Bronchial epithelial cell (primary cell): Measurements from ENCODE around the gene PRELID1. TPM values are rescaled to one million over a fixed set of nuclear protein-coding genes. Genes with fewer than 3 reads are reported as not detected.
A peak's percentile ranks its signal among the peaks of the same experiment; 100 is the strongest.
"Not testable (repeated sequence)": the region's sequence is repeated elsewhere in the genome, so short reads cannot be mapped to it uniquely, and the experiment has no call there.

ENCODE experiments used
- DNase-seq: peaks from one replicate; pipeline ENCODE4 v3.0.0-alpha.2; 2010; ENCODE audit warnings: low read depth
- FAIRE-seq: peaks from 2 replicates; lab custom pipeline; 2011; peaks lifted over from hg19 to GRCh38; lab: Jason Lieb, UNC
- H3K27me3 ChIP-seq: 2 replicates; pipeline ENCODE4 v1.5.1; 2011; ENCODE audit warnings: low read length; ENCODE audit not compliant: control insufficient read depth, insufficient read depth
- H3K36me3 ChIP-seq: 2 replicates; pipeline ENCODE4 v1.5.1; 2011; ENCODE audit warnings: low read length; ENCODE audit not compliant: control insufficient read depth, insufficient read depth
- H3K4me3 ChIP-seq: 2 replicates; pipeline ENCODE4 v1.5.1; 2011; ENCODE audit warnings: mild to moderate bottlenecking, low read depth, low read length, control low read depth
- total RNA-seq: library from RNA; depleted of rRNA; stranded (reverse); fragments of >200 nt; gene quantifications from 2 replicates; pipeline ENCODE4 v1.2.1, GENCODE V29; 2014
- TF ChIP-seq, protein P1 (sequence below): IDR thresholded peaks from 2 replicates; pipeline ENCODE4 v1.5.1; 2011; ENCODE audit warnings: mild to moderate bottlenecking, moderate library complexity, low read length, control low read depth, inconsistent platforms; ENCODE audit not compliant: insufficient read depth, severe bottlenecking

PRELID1 gene, protein sequence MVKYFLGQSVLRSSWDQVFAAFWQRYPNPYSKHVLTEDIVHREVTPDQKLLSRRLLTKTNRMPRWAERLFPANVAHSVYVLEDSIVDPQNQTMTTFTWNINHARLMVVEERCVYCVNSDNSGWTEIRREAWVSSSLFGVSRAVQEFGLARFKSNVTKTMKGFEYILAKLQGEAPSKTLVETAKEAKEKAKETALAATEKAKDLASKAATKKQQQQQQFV
- total RNA-seq = 139 and 161 TPM in 2 replicates

- Histone ChIP-seq H3K36me3 (peaks cover 4% of the 10 kb centered on the region), H3K4me3 (peak within 1 kb of the TSS; percentile 87), H3K27me3 (no peaks in the 10 kb centered on the region)
- DNase-seq = peak; percentile 47
- FAIRE-seq = no peak
- TF ChIP-seq, protein P1, sequence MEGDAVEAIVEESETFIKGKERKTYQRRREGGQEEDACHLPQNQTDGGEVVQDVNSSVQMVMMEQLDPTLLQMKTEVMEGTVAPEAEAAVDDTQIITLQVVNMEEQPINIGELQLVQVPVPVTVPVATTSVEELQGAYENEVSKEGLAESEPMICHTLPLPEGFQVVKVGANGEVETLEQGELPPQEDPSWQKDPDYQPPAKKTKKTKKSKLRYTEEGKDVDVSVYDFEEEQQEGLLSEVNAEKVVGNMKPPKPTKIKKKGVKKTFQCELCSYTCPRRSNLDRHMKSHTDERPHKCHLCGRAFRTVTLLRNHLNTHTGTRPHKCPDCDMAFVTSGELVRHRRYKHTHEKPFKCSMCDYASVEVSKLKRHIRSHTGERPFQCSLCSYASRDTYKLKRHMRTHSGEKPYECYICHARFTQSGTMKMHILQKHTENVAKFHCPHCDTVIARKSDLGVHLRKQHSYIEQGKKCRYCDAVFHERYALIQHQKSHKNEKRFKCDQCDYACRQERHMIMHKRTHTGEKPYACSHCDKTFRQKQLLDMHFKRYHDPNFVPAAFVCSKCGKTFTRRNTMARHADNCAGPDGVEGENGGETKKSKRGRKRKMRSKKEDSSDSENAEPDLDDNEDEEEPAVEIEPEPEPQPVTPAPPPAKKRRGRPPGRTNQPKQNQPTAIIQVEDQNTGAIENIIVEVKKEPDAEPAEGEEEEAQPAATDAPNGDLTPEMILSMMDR = peak; percentile 51
Measured at GRCh38 chr5:177303121-177303924, at the start of gene PRELID1, which contains the start of gene RAB24. TSS of gene PRELID1 (plus strand) at chr5:177303799. CDS start at chr5:177303986, 187 bp downstream. TSS of gene RAB24 (minus strand) at chr5:177303719. CDS start at chr5:177303288, 431 bp downstream.

DNA sequence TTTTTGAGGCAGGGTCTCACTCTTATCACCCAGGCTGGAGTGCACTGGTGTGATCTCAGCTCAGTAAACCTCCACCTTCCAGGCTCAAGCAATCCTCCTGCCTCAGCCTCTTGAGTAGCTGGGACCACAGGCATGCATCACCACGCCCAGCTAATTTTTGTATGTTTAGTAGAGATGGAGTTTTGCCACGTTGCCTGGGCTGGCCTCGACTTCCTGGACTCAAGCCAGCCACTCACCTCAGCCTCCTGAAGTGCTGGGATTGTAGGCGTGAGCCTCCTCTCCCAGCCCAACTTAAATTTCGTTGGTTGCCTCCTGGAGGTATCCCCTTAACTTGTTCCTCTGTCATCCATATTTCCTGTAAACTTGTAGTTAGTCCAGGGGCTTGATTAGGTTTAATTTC is 47.3 kb upstream of the PRELID1 start:
- TF ChIP-seq, protein P1 = no peak
- no peak overlapping the region for H3K4me3 ChIP-seq
- FAIRE-seq (no peak), DNase-seq (peak; percentile 49)
- peaks cover 8% of the 10 kb centered on the region for H3K36me3 ChIP-seq
- no peaks in the 10 kb centered on the region for H3K27me3 ChIP-seq

DNA sequence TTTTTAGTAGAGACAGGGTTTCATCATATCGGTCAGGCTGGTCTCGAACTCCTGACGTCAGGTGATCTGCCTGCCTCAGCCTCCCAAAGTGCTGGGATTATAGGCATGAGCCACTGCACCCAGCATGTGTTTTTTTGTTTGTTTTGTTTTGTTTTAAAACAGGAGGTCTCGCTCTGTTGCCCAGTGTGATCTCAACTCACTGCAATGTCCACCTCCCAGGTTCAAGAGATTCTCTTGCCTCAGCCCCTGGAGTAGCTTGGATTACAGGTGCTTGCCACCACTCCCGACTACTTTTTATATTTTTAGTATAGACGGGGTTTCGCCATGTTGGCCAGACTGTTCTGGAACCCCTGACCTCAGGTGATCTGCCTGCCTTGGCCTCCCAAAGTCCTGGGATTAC is 44.9 kb upstream of the PRELID1 start:
- not testable (repeated sequence) for DNase-seq, FAIRE-seq, H3K27me3 ChIP-seq, H3K36me3 ChIP-seq, H3K4me3 ChIP-seq

- DNase-seq (no peak), FAIRE-seq (no peak)
- Histone ChIP-seq H3K4me3 (no peak overlapping the region), H3K27me3 (no peaks in the 10 kb centered on the region), H3K36me3 (peaks cover 2% of the 10 kb centered on the region)
- TF ChIP-seq, protein P1 = no peak
Measured at GRCh38 chr5:177260961-177261360, 42.6 kb upstream of the PRELID1 start.

DNA sequence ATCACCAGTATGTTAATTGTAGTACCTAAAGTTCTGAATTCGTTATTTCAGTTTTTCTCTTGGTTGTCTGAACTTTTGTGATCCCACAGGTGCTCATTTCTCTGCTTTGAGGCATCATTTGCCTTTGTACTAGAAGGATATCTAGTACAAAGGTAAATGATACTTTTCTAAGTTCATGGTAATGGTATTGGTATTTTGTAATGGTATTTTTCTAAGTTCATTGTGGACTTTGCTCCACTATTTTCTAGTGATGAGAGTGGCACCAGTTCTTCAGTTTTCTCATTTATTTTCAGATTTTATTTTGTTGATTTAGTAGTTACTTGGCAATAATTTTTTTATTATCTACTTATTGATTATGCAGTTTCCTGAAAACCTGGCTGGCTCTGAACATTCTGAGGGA is 42.1 kb upstream of the PRELID1 start:
- no peaks in the 10 kb centered on the region for H3K27me3 ChIP-seq
- no peak for FAIRE-seq
- H3K4me3 ChIP-seq = no peak overlapping the region
- TF ChIP-seq, protein P1 = no peak
- peaks cover 4% of the 10 kb centered on the region for H3K36me3 ChIP-seq
- DNase-seq = no peak

GRCh38 chr5:177264178-177264577 is 39.4 kb upstream of the PRELID1 start:
- no peaks in the 10 kb centered on the region for H3K27me3 ChIP-seq
- FAIRE-seq (no peak), DNase-seq (no peak)
- no peak overlapping the region for H3K4me3 ChIP-seq
- peaks cover 2% of the 10 kb centered on the region for H3K36me3 ChIP-seq
- TF ChIP-seq, protein P1 = no peak
